Esophagus squamous epithelium (tissue), 5 donors: ENCODE measurements around the gene RGS3. TPM values are rescaled to one million over a fixed set of nuclear protein-coding genes. Genes with fewer than 3 reads are reported as not detected.

Experiments
- DNase-seq: peaks from one replicate; lab custom pipeline; 2025; lab: John Stamatoyannopoulos, UW
- H3K27ac ChIP-seq, 4 donors: fragments of 200-600 bp; sonication (generic); one replicate each; pipeline ENCODE4 v1.5.1; 2016 to 2019; ENCODE audit warnings: mild to moderate bottlenecking in 1 of 4
- H3K27me3 ChIP-seq, 4 donors: fragments of 200-600 bp; sonication (generic); 1 replicate in 3 of 4; 2 replicates in 1 of 4; pipeline versions ENCODE4 v1.5.1 to v1.6.0; 2017 to 2021; ENCODE audit warnings: antibody characterized with exemption in 1 of 4
- H3K36me3 ChIP-seq, 3 donors: fragments of 200-600 bp; sonication (generic); one replicate each; pipeline ENCODE4 v1.5.1; 2016 to 2019
- H3K4me1 ChIP-seq, 3 donors: fragments of 200-600 bp; sonication (generic); one replicate each; pipeline ENCODE4 v1.5.1; 2017 to 2019
- H3K4me3 ChIP-seq, 4 donors: fragments of 200-600 bp; sonication (generic); 1 replicate in 3 of 4; 2 replicates in 1 of 4; pipeline ENCODE4 v1.5.1; 2016 to 2019; ENCODE audit warnings: mild to moderate bottlenecking in 2 of 4, moderate library complexity in 1 of 4
- H3K9me3 ChIP-seq, 3 donors: fragments of 200-600 bp; sonication (generic); one replicate each; pipeline ENCODE4 v1.5.1; 2016 to 2019
- POLR2A ChIP-seq, 4 donors: fragments of 450-650 bp; IDR thresholded peaks; one replicate each; pipeline ENCODE4 v1.6.1; 2017; ENCODE audit warnings: antibody characterized with exemption in 4 of 4, mild to moderate bottlenecking in 4 of 4, moderate library complexity in 3 of 4
- WGBS, 2 donors: methylation state at CpG; one replicate each; pipeline ENCODE4 v1.1.5; 2018; 5-methylcytosine and 5-hydroxymethylcytosine counted together
- intact Hi-C: fragments of 100-400 bp; cut with DNase I; formaldehyde crosslinking; loops from one replicate; pipeline ENCODE4 v1.15.0; 2022
- total RNA-seq, 4 donors: library from RNA; depleted of rRNA; stranded (reverse); fragments of >200 nt; gene quantifications; one replicate each; pipeline ENCODE4 v1.1.0, GENCODE V29; 2016
- TF ChIP-seq, protein P1 (sequence below), 6 experiments: fragments of 450-650 bp in 4 of 6; fragments of 200-600 bp in 2 of 6; sonication (generic) in 2 of 6; IDR thresholded peaks; one replicate each; pipeline ENCODE4 v1.5.1; 2016 to 2019; ENCODE audit warnings: antibody characterized with exemption in 6 of 6, mild to moderate bottlenecking in 4 of 6, moderate library complexity in 4 of 6
- donor health status: DM: yes; HTN: yes; CAD: no.

Gene RGS3
- total RNA-seq, 4 donors from 2014 or later: 9.7 to 16.3 (median 12.7) TPM

- TF ChIP-seq POLR2A (IDR thresholded peaks at IDR 0.05): no peak
- TF ChIP-seq, protein P1, sequence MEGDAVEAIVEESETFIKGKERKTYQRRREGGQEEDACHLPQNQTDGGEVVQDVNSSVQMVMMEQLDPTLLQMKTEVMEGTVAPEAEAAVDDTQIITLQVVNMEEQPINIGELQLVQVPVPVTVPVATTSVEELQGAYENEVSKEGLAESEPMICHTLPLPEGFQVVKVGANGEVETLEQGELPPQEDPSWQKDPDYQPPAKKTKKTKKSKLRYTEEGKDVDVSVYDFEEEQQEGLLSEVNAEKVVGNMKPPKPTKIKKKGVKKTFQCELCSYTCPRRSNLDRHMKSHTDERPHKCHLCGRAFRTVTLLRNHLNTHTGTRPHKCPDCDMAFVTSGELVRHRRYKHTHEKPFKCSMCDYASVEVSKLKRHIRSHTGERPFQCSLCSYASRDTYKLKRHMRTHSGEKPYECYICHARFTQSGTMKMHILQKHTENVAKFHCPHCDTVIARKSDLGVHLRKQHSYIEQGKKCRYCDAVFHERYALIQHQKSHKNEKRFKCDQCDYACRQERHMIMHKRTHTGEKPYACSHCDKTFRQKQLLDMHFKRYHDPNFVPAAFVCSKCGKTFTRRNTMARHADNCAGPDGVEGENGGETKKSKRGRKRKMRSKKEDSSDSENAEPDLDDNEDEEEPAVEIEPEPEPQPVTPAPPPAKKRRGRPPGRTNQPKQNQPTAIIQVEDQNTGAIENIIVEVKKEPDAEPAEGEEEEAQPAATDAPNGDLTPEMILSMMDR (IDR thresholded peaks at IDR 0.05): no peak
- Histone ChIP-seq H3K4me3 (no peak overlapping the region), H3K9me3 (no peaks in the 10 kb centered on the region), H3K27ac (peak overlapping the region in 1 of 4 donors; percentile 52), H3K36me3 (peaks cover 0 to 16% (median 0%) of the 10 kb centered on the region in 3 donors), H3K4me1 (peaks cover 17 to 93% (median 58%) of the 10 kb centered on the region in 3 donors), H3K27me3 (no peaks in the 10 kb centered on the region)
- WGBS, 2 donors: 92 to 97% methylated on average over 2 of the region's 2 CpGs
- no peak for DNase-seq
- intact Hi-C loops: loop anchor here (5.0 kb wide), 1 partner anchor 143 kb away; no protein-coding TSS in a partner anchor
Observed at GRCh38 chr9:113590389-113590788, 126.9 kb downstream of the RGS3 start.

DNA sequence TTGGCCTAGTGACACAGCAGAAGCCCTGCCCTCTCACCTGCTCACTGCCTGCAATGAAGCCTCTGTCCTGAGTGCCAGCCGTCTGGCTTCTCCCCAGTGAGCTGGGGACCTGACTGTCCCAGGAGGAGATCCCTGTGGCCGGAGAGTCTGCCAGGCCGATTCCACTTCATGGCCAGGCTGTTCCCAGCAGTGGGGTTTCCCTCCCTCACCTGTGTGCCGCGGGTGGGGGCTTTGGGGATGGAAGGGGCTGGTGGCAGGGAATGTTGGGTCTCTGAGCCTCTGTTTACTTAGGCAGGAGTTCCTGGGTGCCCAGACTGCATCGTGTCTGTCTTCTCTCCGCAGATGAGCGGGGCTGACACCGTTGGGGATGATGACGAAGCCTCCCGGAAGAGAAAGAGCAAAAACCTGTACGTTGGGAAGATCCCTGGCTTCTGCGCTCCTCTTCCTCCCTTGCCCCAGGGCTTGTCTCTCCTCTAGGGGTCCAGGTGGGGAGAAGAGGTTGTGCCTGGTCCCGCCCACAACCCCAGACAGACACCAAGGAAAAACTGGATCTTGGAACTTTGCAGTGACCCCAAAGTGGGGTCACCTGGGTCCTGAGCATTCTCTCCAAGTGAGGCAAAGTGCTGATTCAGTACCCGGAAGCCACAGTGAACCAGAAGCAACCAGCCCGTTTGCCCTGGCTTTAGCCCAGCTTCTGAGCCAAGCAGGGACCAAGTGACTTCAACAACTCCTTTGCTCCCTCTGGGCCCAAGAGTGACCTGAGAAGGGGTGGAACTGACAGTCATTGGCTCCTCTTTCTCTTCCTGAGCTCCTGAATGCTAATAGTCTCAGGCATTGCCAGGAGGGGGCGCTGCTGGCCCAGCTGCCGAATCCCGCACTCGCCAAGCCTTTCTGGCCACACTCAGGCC, 127.7 kb downstream of the RGS3 start:
- Histone ChIP-seq H3K4me3 (no peak overlapping the region), H3K27me3 (no peaks in the 10 kb centered on the region), H3K36me3 (peaks cover 0 to 22% (median 0%) of the 10 kb centered on the region in 3 donors), H3K4me1 (peaks cover 16 to 93% (median 55%) of the 10 kb centered on the region in 3 donors), H3K27ac (peak overlapping the region; percentile 40 to 62 (median 56)), H3K9me3 (no peaks in the 10 kb centered on the region)
- WGBS, 2 donors: 33 to 46% methylated on average over 14 to 16 of the region's 20 CpGs
- no peak for DNase-seq
- no peak for TF ChIP-seq POLR2A (IDR thresholded peaks at IDR 0.05)
- TF ChIP-seq, protein P1 (IDR thresholded peaks at IDR 0.05): peak; percentile 67 to 96 (median 92)
- intact Hi-C loops: loop anchor here (5.0 kb wide), 1 partner anchor 144 kb away; no protein-coding TSS in a partner anchor

DNA sequence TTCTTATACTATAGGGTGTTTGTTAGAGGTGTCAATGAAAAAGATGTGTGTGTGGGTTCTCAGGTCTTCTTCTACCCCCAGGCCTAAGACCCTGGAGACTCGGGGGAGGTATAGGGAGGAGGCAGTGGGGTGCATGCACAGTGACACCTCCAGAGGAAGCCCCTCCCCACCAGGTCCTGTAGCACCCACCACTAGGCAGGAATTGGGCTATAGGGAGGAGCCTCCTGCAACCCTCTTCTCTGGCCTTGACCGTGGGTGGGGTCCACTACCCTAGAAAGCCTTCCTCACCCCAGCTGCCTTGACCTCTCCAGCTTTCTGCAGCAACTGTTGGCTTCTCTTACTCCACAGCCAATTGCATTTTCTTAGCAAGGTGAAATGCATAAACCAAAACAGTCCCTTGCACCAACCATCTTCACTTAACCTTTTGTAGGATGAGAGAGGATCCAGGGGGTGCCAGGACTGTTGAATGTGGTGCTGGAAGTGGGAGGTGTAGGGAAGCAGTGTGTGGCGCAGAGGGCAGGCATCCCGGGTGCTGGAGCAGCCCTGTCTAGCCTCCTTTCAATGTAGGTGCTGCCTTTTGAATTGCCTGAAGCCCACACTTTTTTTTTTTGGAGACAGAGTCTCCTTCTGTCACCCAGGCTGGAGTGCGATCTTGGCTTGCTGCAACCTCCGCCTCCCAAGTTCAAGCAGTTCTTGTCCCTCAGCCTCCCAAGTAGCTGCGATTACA, 128.5 kb downstream of the RGS3 start:
- Histone ChIP-seq H3K27ac (peak overlapping the region; percentile 1 to 62 (median 46)), H3K9me3 (no peaks in the 10 kb centered on the region), H3K4me1 (peaks cover 16 to 87% (median 56%) of the 10 kb centered on the region in 3 donors), H3K27me3 (no peaks in the 10 kb centered on the region), H3K4me3 (no peak overlapping the region), H3K36me3 (peaks cover 4 to 25% (median 5%) of the 10 kb centered on the region in 3 donors)
- TF ChIP-seq, protein P1 (IDR thresholded peaks at IDR 0.05): peak in 1 of 6 experiments; percentile 3
- TF ChIP-seq POLR2A (IDR thresholded peaks at IDR 0.05): no peak
- no peak for DNase-seq
- WGBS, 2 donors: 77 to 86% methylated on average over 5 to 7 of the region's 7 CpGs
- intact Hi-C loops: loop anchor here (2.0 to 5.0 kb wide), 2 partner anchors 65 to 145 kb away; no protein-coding TSS in a partner anchor

- peaks cover 16 to 77% (median 54%) of the 10 kb centered on the region in 3 donors for H3K4me1 ChIP-seq
- intact Hi-C loops: loop anchor here (2.0 to 5.0 kb wide), 2 partner anchors 64 to 146 kb away; no protein-coding TSS in a partner anchor
- no peaks in the 10 kb centered on the region for H3K27me3 ChIP-seq
- H3K9me3 ChIP-seq: no peaks in the 10 kb centered on the region
- peaks cover 11 to 29% (median 12%) of the 10 kb centered on the region in 3 donors for H3K36me3 ChIP-seq
- DNase-seq: no peak
- 65 to 66% methylated on average over 6 of the region's 6 CpGs for WGBS, 2 donors
- peak overlapping the region; percentile 39 to 88 (median 67) for H3K27ac ChIP-seq
- no peak overlapping the region for H3K4me3 ChIP-seq
- TF ChIP-seq, protein P1 (IDR thresholded peaks at IDR 0.05): no peak
- TF ChIP-seq POLR2A (IDR thresholded peaks at IDR 0.05): no peak
Observed at GRCh38 chr9:113592876-113593575, 129.5 kb downstream of the RGS3 start.
